ENCODE results near the gene ENTREP3. TPM values are rescaled to one million over a fixed set of nuclear protein-coding genes. Genes with fewer than 3 reads are reported as not detected.

The ENTREP3 gene
- total RNA-seq, 1 experiment from 2014 or later, result 72.5 TPM

DNA sequence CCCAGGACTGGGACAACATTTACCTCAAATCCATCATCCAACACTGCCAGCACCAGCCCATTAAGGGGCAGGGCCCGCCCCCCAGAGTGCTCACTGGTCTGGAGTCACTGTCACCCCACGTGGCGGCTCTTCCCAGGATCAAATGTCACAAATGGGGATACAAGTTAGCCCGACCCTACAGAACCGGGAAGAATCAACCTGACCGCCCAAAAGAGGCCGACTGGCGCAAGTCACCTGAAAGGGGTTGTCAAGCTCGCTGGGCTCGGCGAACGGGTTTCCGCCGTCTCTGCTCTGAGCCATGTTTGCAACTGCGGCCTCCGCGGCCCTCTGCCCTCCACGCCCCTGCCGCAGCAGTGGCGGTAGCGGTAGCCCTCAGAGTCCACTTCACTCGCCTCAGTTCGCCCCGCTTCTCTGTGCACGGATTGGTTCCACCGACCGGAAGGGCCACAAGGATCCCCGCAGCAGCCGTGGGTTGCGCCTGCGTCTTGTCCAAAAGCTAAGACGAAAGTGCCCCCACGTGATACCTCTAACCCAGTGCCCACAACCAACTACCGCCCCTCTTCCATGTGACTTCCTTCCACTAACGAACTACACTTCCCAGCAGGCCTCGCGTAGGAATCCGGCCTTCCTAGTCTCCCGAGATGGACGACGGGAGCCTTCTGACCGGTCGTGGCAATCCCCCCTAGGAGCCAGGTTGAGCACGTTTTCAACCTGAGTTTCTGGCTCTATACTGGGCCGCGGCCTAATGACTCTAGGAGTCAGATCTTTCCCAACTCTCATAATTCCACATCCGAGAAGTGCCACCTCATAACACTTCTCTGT is 6.8 kb upstream of the ENTREP3 start, which contains the start of gene SCAMP3:
TSS of gene SCAMP3 (minus strand) at position 509 of the 822 bp plus-strand sequence. CDS start at position 300, 209 bp downstream.
- intact Hi-C loops (cut with micrococcal nuclease; ENCODE audit: unreplicated experiment), result no loop called here
- Histone ChIP-seq H3K4me1 (ENCODE audit: insufficient read depth, low read length, poor library complexity, severe bottlenecking) (peaks cover 2% of the 10 kb centered on the region), H3K27ac (ENCODE audit: low read depth, low read length, poor library complexity, severe bottlenecking) (peak within 1 kb of the TSS; percentile 81), H3K9me3 (ENCODE audit: low read depth, low read length, poor library complexity, severe bottlenecking) (no peaks in the 10 kb centered on the region), H3K27me3 (replicated peaks; ENCODE audit: insufficient read depth, low read depth, low read length, poor library complexity) (no peaks in the 10 kb centered on the region), H3K36me3 (ENCODE audit: insufficient read depth, low read length, poor library complexity, severe bottlenecking) (peaks cover 61% of the 10 kb centered on the region), H3K4me3 (ENCODE audit: low read depth, low read length, poor library complexity, severe bottlenecking) (peak within 1 kb of the TSS; percentile 69)
- ChIA-PET CTCF (interaction anchor here (0.5 to 1.9 kb wide), 3 partner anchors 11 to 333 kb away, joined by 3 to 12 read pairs (median 6); no protein-coding TSS in a partner anchor), POLR2A (ENCODE audit: low non-redundant PET) (no interaction called here)
- TSS peak; percentile 36 for BruUV-seq (replicated peaks)
- peak; percentile 98 for DNase-seq (ENCODE audit: low spot score)
- TF ChIP-seq EZH2 (IDR thresholded peaks at IDR 0.05; ENCODE audit: borderline replicate concordance, low read depth, low read length, poor library complexity, severe bottlenecking), result no peak
- TF ChIP-seq, protein P1, sequence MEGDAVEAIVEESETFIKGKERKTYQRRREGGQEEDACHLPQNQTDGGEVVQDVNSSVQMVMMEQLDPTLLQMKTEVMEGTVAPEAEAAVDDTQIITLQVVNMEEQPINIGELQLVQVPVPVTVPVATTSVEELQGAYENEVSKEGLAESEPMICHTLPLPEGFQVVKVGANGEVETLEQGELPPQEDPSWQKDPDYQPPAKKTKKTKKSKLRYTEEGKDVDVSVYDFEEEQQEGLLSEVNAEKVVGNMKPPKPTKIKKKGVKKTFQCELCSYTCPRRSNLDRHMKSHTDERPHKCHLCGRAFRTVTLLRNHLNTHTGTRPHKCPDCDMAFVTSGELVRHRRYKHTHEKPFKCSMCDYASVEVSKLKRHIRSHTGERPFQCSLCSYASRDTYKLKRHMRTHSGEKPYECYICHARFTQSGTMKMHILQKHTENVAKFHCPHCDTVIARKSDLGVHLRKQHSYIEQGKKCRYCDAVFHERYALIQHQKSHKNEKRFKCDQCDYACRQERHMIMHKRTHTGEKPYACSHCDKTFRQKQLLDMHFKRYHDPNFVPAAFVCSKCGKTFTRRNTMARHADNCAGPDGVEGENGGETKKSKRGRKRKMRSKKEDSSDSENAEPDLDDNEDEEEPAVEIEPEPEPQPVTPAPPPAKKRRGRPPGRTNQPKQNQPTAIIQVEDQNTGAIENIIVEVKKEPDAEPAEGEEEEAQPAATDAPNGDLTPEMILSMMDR (conservative IDR thresholded peaks at IDR 0.05; ENCODE audit: low read depth, low read length), result peak; percentile 4; the same call in 1 of the 2 replicates

DNA sequence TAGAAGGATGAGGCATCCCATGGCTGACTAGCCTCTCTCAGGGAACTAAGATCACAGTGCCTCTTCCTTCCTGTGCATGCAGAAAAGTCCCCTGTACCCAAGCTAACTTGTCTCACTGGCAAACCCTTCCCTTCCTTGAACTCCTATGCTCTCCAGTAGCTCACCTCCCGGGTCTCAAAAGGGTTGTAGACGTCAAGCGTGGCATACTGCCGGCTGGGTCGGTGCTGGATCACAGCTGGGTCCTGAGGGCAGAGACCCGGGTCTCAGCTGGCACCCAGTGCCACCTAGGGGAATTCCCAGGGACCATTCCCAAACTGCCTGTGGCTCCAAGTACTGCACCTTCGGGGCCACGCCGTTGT is 6.2 kb upstream of the ENTREP3 start:
- ChIA-PET POLR2A (ENCODE audit: low non-redundant PET) (no interaction called here), CTCF (interaction anchor here (0.5 to 1.9 kb wide), 3 partner anchors 11 to 334 kb away, joined by 3 to 12 read pairs (median 6); no protein-coding TSS in a partner anchor)
- intact Hi-C loops (cut with micrococcal nuclease; ENCODE audit: unreplicated experiment), result no loop called here
- TF ChIP-seq, protein P1 (conservative IDR thresholded peaks at IDR 0.05; ENCODE audit: low read depth, low read length), result peak; percentile 26; the same call in 1 of the 2 replicates
- no peak for TF ChIP-seq EZH2 (IDR thresholded peaks at IDR 0.05; ENCODE audit: borderline replicate concordance, low read depth, low read length, poor library complexity, severe bottlenecking)
- H3K9me3 ChIP-seq (ENCODE audit: low read depth, low read length, poor library complexity, severe bottlenecking), result no peaks in the 10 kb centered on the region
- peak overlapping the region; percentile 81 for H3K27ac ChIP-seq (ENCODE audit: low read depth, low read length, poor library complexity, severe bottlenecking)
- BruUV-seq (replicated peaks), result no TSS peak
- H3K36me3 ChIP-seq (ENCODE audit: insufficient read depth, low read length, poor library complexity, severe bottlenecking), result peaks cover 55% of the 10 kb centered on the region
- peaks cover 2% of the 10 kb centered on the region for H3K4me1 ChIP-seq (ENCODE audit: insufficient read depth, low read length, poor library complexity, severe bottlenecking)
- peak overlapping the region; percentile 69 for H3K4me3 ChIP-seq (ENCODE audit: low read depth, low read length, poor library complexity, severe bottlenecking)
- DNase-seq (ENCODE audit: low spot score), result peak; percentile 26
- H3K27me3 ChIP-seq (replicated peaks; ENCODE audit: insufficient read depth, low read depth, low read length, poor library complexity), result no peaks in the 10 kb centered on the region

DNA sequence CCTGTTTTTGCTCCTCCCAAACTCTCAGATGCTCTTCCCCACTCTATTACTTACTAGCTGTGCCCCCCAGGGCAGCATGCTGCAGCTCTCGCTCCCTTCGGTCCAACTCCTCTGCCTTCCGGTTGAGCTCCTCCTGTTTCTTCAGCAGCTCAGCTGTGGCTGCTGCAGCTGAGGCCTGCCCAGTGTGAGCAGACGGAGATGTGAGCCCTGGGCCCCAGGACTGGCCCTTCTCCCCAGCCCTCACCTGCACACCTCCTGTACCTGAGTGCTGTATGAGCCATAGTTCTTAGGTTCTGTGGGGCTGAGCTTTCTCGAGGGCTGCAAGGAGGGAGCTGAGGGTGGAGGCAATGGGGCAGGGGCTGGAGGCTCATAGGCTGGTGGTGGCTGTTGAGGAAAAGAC is 5.0 kb upstream of the ENTREP3 start:
- peaks cover 44% of the 10 kb centered on the region for H3K36me3 ChIP-seq (ENCODE audit: insufficient read depth, low read length, poor library complexity, severe bottlenecking)
- no peaks in the 10 kb centered on the region for H3K9me3 ChIP-seq (ENCODE audit: low read depth, low read length, poor library complexity, severe bottlenecking)
- POLR2A ChIA-PET (ENCODE audit: low non-redundant PET), result no interaction called here
- H3K4me1 ChIP-seq (ENCODE audit: insufficient read depth, low read length, poor library complexity, severe bottlenecking), result peaks cover 8% of the 10 kb centered on the region
- DNase-seq (ENCODE audit: low spot score), result no peak
- CTCF ChIA-PET, result no interaction called here
- no peaks in the 10 kb centered on the region for H3K27me3 ChIP-seq (replicated peaks; ENCODE audit: insufficient read depth, low read depth, low read length, poor library complexity)
- no TSS peak for BruUV-seq (replicated peaks)
- intact Hi-C loops (cut with micrococcal nuclease; ENCODE audit: unreplicated experiment), result no loop called here
- H3K4me3 ChIP-seq (ENCODE audit: low read depth, low read length, poor library complexity, severe bottlenecking), result no peak overlapping the region
- H3K27ac ChIP-seq (ENCODE audit: low read depth, low read length, poor library complexity, severe bottlenecking), result no peak overlapping the region
- no peak for TF ChIP-seq EZH2 (IDR thresholded peaks at IDR 0.05; ENCODE audit: borderline replicate concordance, low read depth, low read length, poor library complexity, severe bottlenecking)
- TF ChIP-seq, protein P1 (conservative IDR thresholded peaks at IDR 0.05; ENCODE audit: low read depth, low read length), result no peak

All from A673 (cell line).